GM12878 (cell line): ENCODE measurements around the gene C6orf62. TPM values are rescaled to one million over a fixed set of nuclear protein-coding genes. Genes with fewer than 3 reads are reported as not detected.

Source experiments
- BACH1 ChIP-seq: fragments of 450-650 bp; IDR thresholded peaks from 2 replicates; pipeline ENCODE4 v1.6.1; 2017; ENCODE audit warnings: mild to moderate bottlenecking, borderline replicate concordance
- BHLHE40 ChIP-seq, 2 experiments: fragments of 450-650 bp in 1 of 2; IDR thresholded peaks; 2 replicates each; pipeline ENCODE4 v1.6.1; 2011 to 2017; ENCODE audit warnings: low read depth in 2 of 2, borderline replicate concordance in 1 of 2, improper control_type of control experiment in 1 of 2, low read length in 1 of 2, mild to moderate bottlenecking in 1 of 2
- CBX5 ChIP-seq: sonication (generic); IDR thresholded peaks from 2 replicates; pipeline ENCODE4 v1.6.1; 2016; ENCODE audit warnings: low read depth, moderate library complexity, mild to moderate bottlenecking, inconsistent platforms
- CREM ChIP-seq: IDR thresholded peaks from 2 replicates; pipeline ENCODE4 v1.6.1; 2014; ENCODE audit warnings: antibody characterized with exemption, low read depth
- CUX1 ChIP-seq: IDR thresholded peaks from 2 replicates; pipeline ENCODE4 v1.6.1; 2012; ENCODE audit warnings: improper control_type of control experiment, low read depth, low read length; ENCODE audit not compliant: insufficient replicate concordance
- FOXK2 ChIP-seq: fragments of 450-650 bp; IDR thresholded peaks from 2 replicates; pipeline ENCODE4 v1.6.1; 2017; ENCODE audit warnings: mild to moderate bottlenecking, moderate library complexity
- FOXM1 ChIP-seq: IDR thresholded peaks from 2 replicates; pipeline ENCODE4 v1.6.1; 2012; ENCODE audit warnings: low read depth, mild to moderate bottlenecking, inconsistent platforms, low read length, moderate library complexity
- HDAC6 ChIP-seq: fragments of 200-600 bp; sonication (generic); IDR thresholded peaks from one replicate; pipeline ENCODE4 v1.8.0; 2017; ENCODE audit warnings: antibody characterized with exemption; ENCODE audit not compliant: unreplicated experiment
- MEF2B ChIP-seq: fragments of 450-650 bp; IDR thresholded peaks from 2 replicates; pipeline ENCODE4 v1.6.1; 2018; ENCODE audit warnings: mild to moderate bottlenecking, moderate library complexity; ENCODE audit not compliant: partially characterized antibody, poor library complexity, severe bottlenecking
- MXI1 ChIP-seq: fragments of 150-350 bp; IDR thresholded peaks from 2 replicates; pipeline ENCODE4 v1.6.1; 2011; ENCODE audit warnings: low read depth, mild to moderate bottlenecking, inconsistent platforms, low read length, improper control_type of control experiment
- NFYA ChIP-seq: IDR thresholded peaks from 2 replicates; pipeline ENCODE4 v1.6.1; 2011; ENCODE audit warnings: low read depth, mild to moderate bottlenecking, low read length, improper control_type of control experiment, borderline replicate concordance
- NR2C1 ChIP-seq: fragments of 450-650 bp; IDR thresholded peaks from 2 replicates; pipeline ENCODE4 v1.6.1; 2017; ENCODE audit warnings: antibody characterized with exemption, mild to moderate bottlenecking, moderate library complexity
- PAX5 ChIP-seq: IDR thresholded peaks from 2 replicates; pipeline ENCODE4 v1.6.1; 2011; ENCODE audit warnings: low read depth, low read length, borderline replicate concordance
- POLR2AphosphoS2 ChIP-seq: IDR thresholded peaks from 2 replicates; pipeline ENCODE4 v1.6.1; 2011; ENCODE audit warnings: low read depth, mild to moderate bottlenecking, low read length, improper control_type of control experiment, moderate library complexity
- RAD21 ChIP-seq: IDR thresholded peaks from 2 replicates; pipeline ENCODE4 v1.6.1; 2011; ENCODE audit warnings: mild to moderate bottlenecking, low read depth, low read length, moderate library complexity; ENCODE audit not compliant: insufficient read depth
- SIX5 ChIP-seq: IDR thresholded peaks from 2 replicates; pipeline ENCODE4 v1.6.1; 2011; ENCODE audit warnings: mild to moderate bottlenecking, low read depth, low read length, moderate library complexity; ENCODE audit not compliant: severe bottlenecking
- SREBF2 ChIP-seq: IDR thresholded peaks from 2 replicates; pipeline ENCODE4 v1.6.1; 2012; ENCODE audit warnings: mild to moderate bottlenecking, low read length
- SRF ChIP-seq, 2 experiments: IDR thresholded peaks; 2 replicates each; pipeline ENCODE4 v1.6.1; 2011; ENCODE audit warnings: low read depth in 2 of 2, low read length in 2 of 2, mild to moderate bottlenecking in 1 of 2, moderate library complexity in 1 of 2
- TCF3 ChIP-seq: IDR thresholded peaks from 2 replicates; pipeline ENCODE4 v1.6.1; 2012; ENCODE audit warnings: low read depth, mild to moderate bottlenecking, low read length, borderline replicate concordance; ENCODE audit not compliant: insufficient read depth
- ZNF217 ChIP-seq: fragments of 450-650 bp; IDR thresholded peaks from 2 replicates; pipeline ENCODE4 v1.6.1; 2017; ENCODE audit warnings: antibody characterized with exemption, mild to moderate bottlenecking
- ZNF622 ChIP-seq: fragments of 450-650 bp; IDR thresholded peaks from 2 replicates; pipeline ENCODE4 v1.6.1; 2017; ENCODE audit warnings: mild to moderate bottlenecking, inconsistent platforms
- ZZZ3 ChIP-seq: IDR thresholded peaks from 2 replicates; pipeline ENCODE4 v1.6.1; 2011; ENCODE audit warnings: low read depth; ENCODE audit not compliant: control insufficient read depth, insufficient read length
- polyA plus RNA-seq, 11 experiments: library from polyadenylated mRNA; depleted of rRNA in 4 of 11; unstranded in 6 of 11; stranded (reverse) in 5 of 11; fragments of >200 nt; fragmentation: Nextera tagmentation in 4 of 11; fragmentation: Illumina TruSeq in 1 of 11; extraction: Ambion mirVana in 4 of 11; extraction: Trizol in 1 of 11; gene quantifications; 1 replicate in 1 of 11; 2 replicates in 10 of 11; pipeline versions ENCODE4 v1.2.1 to v1.2.3, GENCODE V29; 2011 to 2016; ENCODE audit warnings: inconsistent platforms in 2 of 11, missing spikeins in 2 of 11, low read depth in 1 of 11
- total RNA-seq, 4 experiments: library from RNA; depleted of rRNA in 3 of 4; stranded (reverse); fragments of >200 nt in 3 of 4; fragmentation: Illumina TruSeq in 1 of 4; extraction: Trizol in 1 of 4; gene quantifications; 2 replicates each; pipeline versions ENCODE4 v1.2.1 to v1.2.3, GENCODE V29; 2013 to 2021
- TF ChIP-seq, protein P1 (sequence below): IDR thresholded peaks from 2 replicates; pipeline ENCODE4 v1.6.1; 2012; ENCODE audit warnings: low read length, inconsistent platforms

Gene C6orf62
- total and polyA plus RNA-seq, 10 of the 15 experiments (the other 5 are each of a cell fraction or from before 2014, with no cell fraction given): 55.6 to 565 (median 126) TPM

GRCh38 chr6:24720604-24721460 is 1.9 kb upstream of the C6orf62 start (continued):
- TF ChIP-seq, protein P1, sequence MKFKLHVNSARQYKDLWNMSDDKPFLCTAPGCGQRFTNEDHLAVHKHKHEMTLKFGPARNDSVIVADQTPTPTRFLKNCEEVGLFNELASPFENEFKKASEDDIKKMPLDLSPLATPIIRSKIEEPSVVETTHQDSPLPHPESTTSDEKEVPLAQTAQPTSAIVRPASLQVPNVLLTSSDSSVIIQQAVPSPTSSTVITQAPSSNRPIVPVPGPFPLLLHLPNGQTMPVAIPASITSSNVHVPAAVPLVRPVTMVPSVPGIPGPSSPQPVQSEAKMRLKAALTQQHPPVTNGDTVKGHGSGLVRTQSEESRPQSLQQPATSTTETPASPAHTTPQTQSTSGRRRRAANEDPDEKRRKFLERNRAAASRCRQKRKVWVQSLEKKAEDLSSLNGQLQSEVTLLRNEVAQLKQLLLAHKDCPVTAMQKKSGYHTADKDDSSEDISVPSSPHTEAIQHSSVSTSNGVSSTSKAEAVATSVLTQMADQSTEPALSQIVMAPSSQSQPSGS: 0 out of 2 replicates have a peak, but pooled peaks have one; percentile 65
- TF ChIP-seq BACH1 (peak; percentile 23; the same call in 1 of the 2 replicates), CUX1 (no peak), RAD21 (no peak), FOXM1 (peak; percentile 69), ZNF217 (no peak), POLR2AphosphoS2 (peak; percentile 97), CREM (peak; percentile 96), ZZZ3 (no peak), MXI1 (no peak), SRF (IDR thresholded peaks at IDR 0.05; ENCODE audit: low read depth in 2 of 2, low read length in 2 of 2) (peak; percentile 11 to 61; a peak in 2 of 4 replicates), HDAC6 (peak; percentile 89), NFYA (no peak), CBX5 (no peak), NR2C1 (peak; percentile 59), FOXK2 (peak; percentile 100), ZNF622 (no peak), BHLHE40 (IDR thresholded peaks at IDR 0.05; ENCODE audit: borderline replicate concordance in 1 of 2, low read depth in 2 of 2, low read length in 1 of 2) (peak; percentile 96 to 97), SREBF2 (no peak), PAX5 (no peak), TCF3 (peak; percentile 90), MEF2B (no peak), SIX5 (peak; percentile 56)
